H1 (cell line): ENCODE data around the gene TMED5. TPM values are rescaled to one million over a fixed set of nuclear protein-coding genes. Genes with fewer than 3 reads are reported as not detected.

ENCODE experiments used
- CTCF ChIA-PET: fragments of 300-600 bp; sonication (Branson Sonifier 250); formaldehyde crosslinking; loops from one replicate; lab custom pipeline; 2021; ENCODE audit not compliant: partially characterized antibody; lab: Charles Lee
- POLR2A ChIA-PET: fragments of 300-600 bp; sonication (Branson Sonifier 250); formaldehyde crosslinking; loops from one replicate; lab custom pipeline; 2021; ENCODE audit warnings: inconsistent platforms; ENCODE audit not compliant: partially characterized antibody; lab: Charles Lee
- DNase-seq, 2 experiments: peaks; one replicate each; pipeline versions ENCODE4 v3.0.0 to v3.0.0-alpha.2; 2010 to 2022; ENCODE audit warnings: low spot score in 2 of 2, low read depth in 1 of 2, mixed read lengths in 1 of 2
- FAIRE-seq: peaks from 2 replicates; lab custom pipeline; 2011; peaks lifted over from hg19 to GRCh38; lab: Jason Lieb, UNC
- H2AFZ ChIP-seq: 2 replicates; pipeline ENCODE4 v1.8.1; 2012; ENCODE audit warnings: low read length, inconsistent platforms
- H2AK5ac ChIP-seq: 2 replicates; pipeline ENCODE4 v1.6.1; 2013; ENCODE audit warnings: low read depth, low read length
- H2BK120ac ChIP-seq: replicated peaks from 2 replicates; pipeline ENCODE3; 2013; ENCODE audit warnings: low read depth, low read length, inconsistent platforms
- H2BK12ac ChIP-seq: 2 replicates; pipeline ENCODE4 v1.6.1; 2013; ENCODE audit warnings: low read depth, low read length
- H2BK15ac ChIP-seq: 2 replicates; pipeline ENCODE4 v1.6.1; 2013; ENCODE audit warnings: low read length
- H2BK20ac ChIP-seq: 2 replicates; pipeline ENCODE4 v1.6.1; 2013; ENCODE audit warnings: low read length
- H2BK5ac ChIP-seq: 2 replicates; pipeline ENCODE4 v1.6.1; 2013; ENCODE audit warnings: low read depth, low read length
- H3K14ac ChIP-seq: 2 replicates; pipeline ENCODE4 v1.6.1; 2013; ENCODE audit warnings: inconsistent platforms; ENCODE audit not compliant: insufficient read length
- H3K18ac ChIP-seq: 2 replicates; pipeline ENCODE4 v1.6.1; 2013; ENCODE audit warnings: low read length; ENCODE audit errors: extremely low read depth
- H3K23ac ChIP-seq: 2 replicates; pipeline ENCODE4 v1.6.1; 2013; ENCODE audit warnings: inconsistent platforms; ENCODE audit not compliant: insufficient read length
- H3K23me2 ChIP-seq: 2 replicates; pipeline ENCODE4 v1.6.1; 2013; ENCODE audit warnings: low read depth, low read length
- H3K27ac ChIP-seq: 2 replicates; pipeline ENCODE4 v1.6.1; 2011; ENCODE audit warnings: low read depth, low read length, inconsistent platforms
- H3K27me3 ChIP-seq, 4 experiments: replicated peaks in 1 of 4; 1 replicate in 1 of 4; 2 replicates in 3 of 4; pipeline versions ENCODE4 v1.6.1 to v1.8.1; 2011 to 2013; ENCODE audit warnings: low read length in 3 of 4, mild to moderate bottlenecking in 3 of 4, inconsistent platforms in 2 of 4, mixed read lengths in 2 of 4, moderate library complexity in 1 of 4; ENCODE audit not compliant: control insufficient read depth in 3 of 4, insufficient read depth in 3 of 4; ENCODE audit errors: extremely low read depth in 1 of 4
- H3K36me3 ChIP-seq, 4 experiments: 2 replicates each; pipeline versions ENCODE4 v1.6.1 to v1.8.1; 2011 to 2013; ENCODE audit warnings: mild to moderate bottlenecking in 4 of 4, low read length in 3 of 4, moderate library complexity in 2 of 4, control low read depth in 1 of 4, inconsistent platforms in 1 of 4; ENCODE audit not compliant: insufficient read depth in 4 of 4, control insufficient read depth in 2 of 4
- H3K4ac ChIP-seq: replicated peaks from 2 replicates; pipeline ENCODE3; 2013; ENCODE audit warnings: low read length, low read depth, mixed read lengths, inconsistent platforms; ENCODE audit not compliant: insufficient read length
- H3K4me1 ChIP-seq, 4 experiments: replicated peaks in 1 of 4; 1 replicate in 1 of 4; 2 replicates in 3 of 4; pipeline versions ENCODE4 v1.6.1 to v1.8.1; 2011 to 2013; ENCODE audit warnings: low read length in 3 of 4, inconsistent platforms in 2 of 4, mixed read lengths in 1 of 4; ENCODE audit not compliant: insufficient read depth in 4 of 4, control insufficient read depth in 3 of 4
- H3K4me2 ChIP-seq, 2 experiments: 2 replicates each; pipeline versions ENCODE4 v1.6.1 to v1.8.1; 2011 to 2013; ENCODE audit warnings: low read depth in 2 of 2, low read length in 2 of 2, control low read depth in 1 of 2, inconsistent platforms in 1 of 2, mild to moderate bottlenecking in 1 of 2; ENCODE audit not compliant: insufficient read depth in 1 of 2
- H3K4me3 ChIP-seq, 4 experiments: fragments of 200-600, 300-600 bp in 1 of 4; sonication (generic), shearing (Covaris generic), sonication (Bioruptor Twin) in 1 of 4; 2 replicates each; pipeline versions ENCODE4 v1.5.1 to v1.8.1; 2011 to 2016; ENCODE audit warnings: low read length in 4 of 4, low read depth in 3 of 4, control low read depth in 2 of 4, inconsistent platforms in 2 of 4, mild to moderate bottlenecking in 2 of 4, mixed read lengths in 1 of 4, moderate library complexity in 1 of 4; ENCODE audit not compliant: insufficient read depth in 2 of 4; ENCODE audit errors: extremely low read depth in 1 of 4
- H3K56ac ChIP-seq: replicated peaks from 2 replicates; pipeline ENCODE3; 2013; ENCODE audit warnings: low read depth, mild to moderate bottlenecking, mixed read lengths, low read length, inconsistent platforms; ENCODE audit not compliant: insufficient read length
- H3K79me1 ChIP-seq: 2 replicates; pipeline ENCODE4 v1.6.1; 2013; ENCODE audit warnings: low read depth, low read length, control low read depth
- H3K79me2 ChIP-seq, 2 experiments: 2 replicates each; pipeline versions ENCODE4 v1.6.1 to v1.8.1; 2012 to 2013; ENCODE audit warnings: low read length in 2 of 2, mild to moderate bottlenecking in 2 of 2, inconsistent platforms in 1 of 2; ENCODE audit not compliant: insufficient read depth in 2 of 2, control insufficient read depth in 1 of 2
- H3K9ac ChIP-seq, 4 experiments: replicated peaks in 1 of 4; 1 replicate in 1 of 4; 2 replicates in 3 of 4; pipeline versions ENCODE4 v1.6.1 to v1.8.1; 2011 to 2013; ENCODE audit warnings: low read depth in 3 of 4, low read length in 3 of 4, control low read depth in 2 of 4, mild to moderate bottlenecking in 2 of 4, moderate library complexity in 2 of 4, inconsistent platforms in 1 of 4; ENCODE audit errors: extremely low read depth in 1 of 4
- H3K9me3 ChIP-seq, 2 experiments: 2 replicates each; pipeline versions ENCODE4 v1.6.1 to v1.8.1; 2012 to 2013; ENCODE audit warnings: mild to moderate bottlenecking in 2 of 2, moderate library complexity in 2 of 2, control low read depth in 1 of 2, inconsistent platforms in 1 of 2, low read depth in 1 of 2, low read length in 1 of 2, mixed read lengths in 1 of 2; ENCODE audit not compliant: insufficient read depth in 2 of 2
- H4K20me1 ChIP-seq, 2 experiments: replicated peaks in 1 of 2; 2 replicates each; pipeline versions ENCODE3 to v1.8.1; 2011 to 2013; ENCODE audit warnings: inconsistent platforms in 2 of 2, low read length in 2 of 2, mild to moderate bottlenecking in 1 of 2; ENCODE audit not compliant: insufficient read depth in 2 of 2, control insufficient read depth in 1 of 2
- H4K5ac ChIP-seq: 2 replicates; pipeline ENCODE4 v1.6.1; 2013; ENCODE audit warnings: low read length, low read depth, mixed read lengths, inconsistent platforms; ENCODE audit not compliant: insufficient read length
- H4K8ac ChIP-seq: 2 replicates; pipeline ENCODE4 v1.8.0; 2013; ENCODE audit warnings: mild to moderate bottlenecking, moderate library complexity, low read length, inconsistent platforms; ENCODE audit not compliant: insufficient read depth; ENCODE audit errors: extremely low read depth
- H4K91ac ChIP-seq: replicated peaks from 2 replicates; pipeline ENCODE3; 2013; ENCODE audit warnings: low read length, mixed read lengths, inconsistent platforms; ENCODE audit not compliant: insufficient read length
- RFX5 ChIP-seq: IDR thresholded peaks from 2 replicates; pipeline ENCODE4 v1.6.1; 2011; ENCODE audit warnings: low read depth, low read length, improper control_type of control experiment, borderline replicate concordance
- WGBS, 2 experiments: shearing (Covaris generic) in 1 of 2; methylation state at CpG; one replicate each; pipeline versions ENCODE4 v1.1.6 to v1.1.7; 2013 to 2015; ENCODE audit warnings: low lambda C conversion rate in 2 of 2, mixed read lengths in 2 of 2, inconsistent platforms in 1 of 2, low coverage in 1 of 2, missing lambda C conversion rate in 1 of 2; ENCODE audit not compliant: insufficient replicate concordance in 2 of 2, insufficient coverage in 1 of 2, insufficient read length in 1 of 2; ENCODE audit errors: extremely low coverage in 1 of 2, missing lambda C conversion rate in 1 of 2; 5-methylcytosine and 5-hydroxymethylcytosine counted together
- polyA plus RNA-seq, 7 experiments: library from polyadenylated mRNA; depleted of rRNA in 3 of 7; stranded (reverse) in 5 of 7; unstranded in 2 of 7; fragments of >200 nt in 5 of 7; fragments of 200-250 nt in 2 of 7; gene quantifications; 1 replicate in 5 of 7; 2 replicates in 1 of 7; 4 replicates in 1 of 7; pipeline versions ENCODE4 v1.2.1 to v1.2.3, GENCODE V29; 2011 to 2013; ENCODE audit warnings: missing spikeins in 2 of 7, mixed read lengths in 2 of 7
- total RNA-seq: library from RNA; stranded (reverse); fragmentation: NEBNext Ultra II Directional; extraction: Animal tissue kit (Norgen Biotek cat#: 25700); gene quantifications from 2 replicates; pipeline ENCODE4 v1.2.1, GENCODE V29; 2021

TMED5 gene
- total and polyA plus RNA-seq, 2 of the 8 experiments (the other 6 are each of a cell fraction or from before 2014, with no cell fraction given), result 14.8 to 32.8 TPM

DNA sequence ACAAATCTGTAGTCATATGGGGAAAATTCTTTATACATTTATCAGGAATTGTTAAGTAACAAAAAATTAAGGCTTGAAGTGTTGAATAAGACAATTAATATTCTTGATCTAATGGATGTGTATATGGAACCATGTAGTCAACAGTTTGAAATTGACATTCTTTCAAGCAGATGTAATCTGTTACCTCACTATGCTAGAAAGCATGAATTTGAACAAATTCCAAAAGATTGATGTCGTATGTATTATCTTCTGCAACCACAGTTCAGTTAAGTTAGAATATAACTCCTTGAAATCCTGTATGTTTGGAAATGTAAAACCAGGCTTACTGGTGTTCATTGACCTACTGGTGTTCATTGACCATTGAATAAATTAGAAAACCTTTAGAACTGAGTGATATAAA lies 16.4 kb upstream of the TMED5 start:
- H3K14ac ChIP-seq, result no peak overlapping the region
- no peaks in the 10 kb centered on the region for H3K79me2 ChIP-seq
- no peak overlapping the region for H3K4ac ChIP-seq
- H3K23me2 ChIP-seq, result no peaks in the 10 kb centered on the region
- H4K91ac ChIP-seq, result no peak overlapping the region
- no peak overlapping the region for H3K4me2 ChIP-seq
- WGBS, 2 experiments, result 92% methylated on average over 1 of the region's 1 CpG; no CpG with 5 or more reads in 1 of the 2 experiments
- no peak overlapping the region for H3K18ac ChIP-seq
- no peak overlapping the region for H2BK15ac ChIP-seq
- H4K20me1 ChIP-seq, result no peaks in the 10 kb centered on the region
- H2AFZ ChIP-seq, result no peak overlapping the region
- H2BK120ac ChIP-seq, result no peak overlapping the region
- TF ChIP-seq RFX5, result no peak
- no peak overlapping the region for H2AK5ac ChIP-seq
- H4K8ac ChIP-seq, result no peak overlapping the region
- DNase-seq (no peak), FAIRE-seq (no peak)
- H3K9ac ChIP-seq, result no peak overlapping the region
- H3K4me3 ChIP-seq, result no peak overlapping the region
- ChIA-PET CTCF (no interaction called here), POLR2A (no interaction called here)
- H3K36me3 ChIP-seq, result peaks cover 0 to 33% (median 12%) of the 10 kb centered on the region in 4 experiments; a peak in 6 of 8 replicates
- no peaks in the 10 kb centered on the region for H3K9me3 ChIP-seq
- no peak overlapping the region for H2BK20ac ChIP-seq
- no peaks in the 10 kb centered on the region for H3K27me3 ChIP-seq
- no peak overlapping the region for H3K23ac ChIP-seq
- H3K56ac ChIP-seq, result no peak overlapping the region
- H3K4me1 ChIP-seq, result no peaks in the 10 kb centered on the region
- H3K79me1 ChIP-seq, result no peaks in the 10 kb centered on the region
- H2BK12ac ChIP-seq, result no peak overlapping the region
- H4K5ac ChIP-seq, result no peak overlapping the region
- H3K27ac ChIP-seq, result no peak overlapping the region
- H2BK5ac ChIP-seq, result no peak overlapping the region
